Karpas-422 (cell line): ENCODE measurements around the gene CCND1. TPM values are rescaled to one million over a fixed set of nuclear protein-coding genes. Genes with fewer than 3 reads are reported as not detected.

Experiments used
- total RNA-seq: library from RNA; depleted of rRNA; stranded (reverse); fragments of >200 nt; shearing (Covaris generic); gene quantifications from 2 replicates; pipeline ENCODE4 v1.2.3, GENCODE V29; 2014; ENCODE audit warnings: low replicate concordance; rRNA removed

Gene CCND1
- total RNA-seq, 1 experiment from 2014 or later = 4.3 TPM

Other genes starting within 250 kb of the CCND1 start
- not detected in 2 replicates for gene LINC01488, start 159.5 kb upstream of the CCND1 start, total RNA-seq
- gene LTO1, start 34.2 kb downstream of the CCND1 start, total RNA-seq = 24.2 and 26.2 TPM in 2 replicates
- gene FGF19, start 62.9 kb downstream of the CCND1 start, total RNA-seq = not detected in 2 replicates
- gene FGF4, start 134.2 kb downstream of the CCND1 start, total RNA-seq = not detected in 2 replicates
- not detected in 2 replicates for gene FGF3, start 178.3 kb downstream of the CCND1 start, total RNA-seq